HepG2 (cell line): ENCODE measurements around the gene SYPL2. TPM values are rescaled to one million over a fixed set of nuclear protein-coding genes. Genes with fewer than 3 reads are reported as not detected.

Source experiments
- ATAC-seq: fragments of 200-7000 bp; cut with Tn5 transposase; 3 replicates; pipeline ENCODE4 v1.9.1; 2020; ENCODE audit warnings: mild to moderate bottlenecking, moderate library complexity
- BruUV-seq: library from RNA; stranded (reverse); fragments of 400-500 nt; replicated peaks from 2 replicates; lab custom pipeline; 2021; lab: Mats Ljungman, UMichigan
- CTCF ChIA-PET: fragments of 300-600 bp; formaldehyde crosslinking; extraction: SDS; loops from one replicate; lab custom pipeline; 2021; ENCODE audit warnings: low total read pairs, inconsistent platforms, low intra/inter-chr PET ratio; lab: Yijun Ruan, JAX
- POLR2A ChIA-PET: fragments of 350-600 bp; sonication (Branson Sonifier 250); formaldehyde crosslinking; loops from one replicate; lab custom pipeline; 2020; ENCODE audit warnings: antibody characterized with exemption, inconsistent platforms; lab: Yijun Ruan, JAX
- DNase-seq: peaks from one replicate; pipeline ENCODE4 v3.0.0-alpha.2; 2015; ENCODE audit warnings: low spot score
- FAIRE-seq: peaks from 3 replicates; lab custom pipeline; 2011; peaks lifted over from hg19 to GRCh38; lab: Jason Lieb, UNC
- H2AFZ ChIP-seq: one replicate; pipeline ENCODE4 v1.6.1; 2011; ENCODE audit warnings: low read length, inconsistent platforms
- H3K27ac ChIP-seq: fragments of 300-600 bp; 3 replicates; pipeline ENCODE4 v1.8.0; 2011; ENCODE audit warnings: mixed run types, mild to moderate bottlenecking, mixed read lengths, low read length, inconsistent platforms; ENCODE audit not compliant: insufficient read depth; ENCODE audit errors: extremely low read length
- H3K27me3 ChIP-seq, 2 experiments: fragments of 200-600 bp in 1 of 2; 2 replicates in 1 of 2; 3 replicates in 1 of 2; pipeline versions ENCODE4 v1.6.0 to v1.8.0; 2011; ENCODE audit warnings: low read length in 2 of 2, mild to moderate bottlenecking in 2 of 2, moderate library complexity in 2 of 2, inconsistent platforms in 1 of 2; ENCODE audit not compliant: insufficient read depth in 2 of 2, control insufficient read depth in 1 of 2
- H3K36me3 ChIP-seq, 2 experiments: fragments of 200-600 bp in 1 of 2; replicated peaks in 1 of 2; 2 replicates in 1 of 2; 3 replicates in 1 of 2; pipeline versions ENCODE4 v1.5.1 to v1.8.0; 2011; ENCODE audit warnings: low read length in 2 of 2, inconsistent platforms in 1 of 2; ENCODE audit not compliant: insufficient read depth in 2 of 2, control insufficient read depth in 1 of 2
- H3K4me1 ChIP-seq: 2 replicates; pipeline ENCODE4 v1.5.1; 2012; ENCODE audit warnings: low read length, inconsistent platforms; ENCODE audit not compliant: insufficient read depth
- H3K4me2 ChIP-seq: 2 replicates; pipeline ENCODE4 v1.6.0; 2011; ENCODE audit warnings: low read depth, low read length, inconsistent platforms
- H3K4me3 ChIP-seq, 3 experiments: fragments of 200-600 bp in 1 of 3; sonication (generic), shearing (Covaris generic) in 1 of 3; replicated peaks in 1 of 3; 2 replicates each; pipeline ENCODE4 v1.5.1; 2011 to 2016; ENCODE audit warnings: low read length in 3 of 3, inconsistent platforms in 2 of 3, low read depth in 2 of 3, mild to moderate bottlenecking in 2 of 3, control low read depth in 1 of 3, mixed read lengths in 1 of 3; ENCODE audit not compliant: insufficient read depth in 1 of 3
- H3K79me2 ChIP-seq: one replicate; pipeline ENCODE4 v1.6.1; 2011; ENCODE audit warnings: low read length, inconsistent platforms; ENCODE audit not compliant: insufficient read depth
- H3K9ac ChIP-seq: 2 replicates; pipeline ENCODE4 v1.6.0; 2011; ENCODE audit warnings: mild to moderate bottlenecking, low read depth, low read length, inconsistent platforms; ENCODE audit not compliant: insufficient read depth
- H3K9me3 ChIP-seq: 2 replicates; pipeline ENCODE4 v1.5.1; 2012; ENCODE audit warnings: mild to moderate bottlenecking, low read length
- H4K20me1 ChIP-seq: 2 replicates; pipeline ENCODE4 v1.6.0; 2011; ENCODE audit warnings: inconsistent platforms, mild to moderate bottlenecking, low read length, moderate library complexity; ENCODE audit not compliant: insufficient read depth
- AKAP8 ChIP-seq: sonication (generic); formaldehyde crosslinking; IDR thresholded peaks from 2 replicates; pipeline ENCODE4 v1.5.1; 2020; ENCODE audit warnings: mild to moderate bottlenecking, missing genetic modification reagents
- DRAP1 ChIP-seq: IDR thresholded peaks from 2 replicates; pipeline ENCODE4 v1.6.1; 2016; ENCODE audit warnings: missing genetic modification reagents, missing compliant biosample characterization
- FLYWCH1 ChIP-seq: sonication (generic); formaldehyde crosslinking; IDR thresholded peaks from 2 replicates; pipeline ENCODE4 v1.8.1; 2023; ENCODE audit warnings: mild to moderate bottlenecking, missing genetic modification reagents
- KDM5A ChIP-seq: fragments of 200-600 bp; sonication (generic); IDR thresholded peaks from 2 replicates; pipeline ENCODE4 v1.7.0; 2018; ENCODE audit warnings: antibody characterized with exemption, mild to moderate bottlenecking, low read length, borderline replicate concordance
- KIAA2018 ChIP-seq: sonication (generic); formaldehyde crosslinking; IDR thresholded peaks from 2 replicates; pipeline ENCODE4 v1.5.0; 2020; ENCODE audit warnings: mild to moderate bottlenecking, missing genetic modification reagents, borderline replicate concordance
- KMT2A ChIP-seq: sonication (generic); formaldehyde crosslinking; IDR thresholded peaks from 2 replicates; pipeline ENCODE4 v1.4.0; 2020; ENCODE audit warnings: missing genetic modification reagents
- SRSF1 ChIP-seq: fragments of 200-400 bp; formaldehyde crosslinking; optimal IDR thresholded peaks from 2 replicates; pipeline ENCODE3; 2017; ENCODE audit warnings: mild to moderate bottlenecking, low read depth, low read length, moderate library complexity
- STAG1 ChIP-seq: sonication (generic); formaldehyde crosslinking; IDR thresholded peaks from 2 replicates; pipeline ENCODE4 v1.4.0; 2020; ENCODE audit warnings: missing genetic modification reagents
- ZNF276 ChIP-seq: sonication (generic); formaldehyde crosslinking; IDR thresholded peaks from 2 replicates; pipeline ENCODE4 v1.4.0; 2020; ENCODE audit warnings: mild to moderate bottlenecking, low read depth, missing genetic modification reagents
- ZNF484 ChIP-seq: sonication (generic); formaldehyde crosslinking; IDR thresholded peaks from 2 replicates; pipeline ENCODE4 v1.5.1; 2020; ENCODE audit warnings: mild to moderate bottlenecking, low read depth, missing genetic modification reagents, borderline replicate concordance
- ZNF567 ChIP-seq: sonication (generic); formaldehyde crosslinking; IDR thresholded peaks from 2 replicates; pipeline ENCODE4 v1.8.1; 2023; ENCODE audit warnings: mild to moderate bottlenecking, missing genetic modification reagents, borderline replicate concordance
- WGBS: methylation state at CpG from one replicate; pipeline ENCODE4 v1.1.6; 2017; ENCODE audit warnings: low lambda C conversion rate; 5-methylcytosine and 5-hydroxymethylcytosine counted together
- in situ Hi-C: cut with HindIII; loops from 2 replicates; pipeline ENCODE4 v1.10.0; 2017; ENCODE audit warnings: low pct_unique_long_range_greater_than_20kb; ENCODE audit not compliant: extremely low pct_ligation_motif_present
- intact Hi-C: fragments of 100-400 bp; cut with micrococcal nuclease; formaldehyde crosslinking; loops from one replicate; pipeline ENCODE4 v1.10.0; 2022; ENCODE audit not compliant: unreplicated experiment
- polyA plus RNA-seq, 8 experiments: library from polyadenylated mRNA; depleted of rRNA in 3 of 8; stranded (reverse) in 7 of 8; unstranded in 1 of 8; fragments of >200 nt; fragmentation: Illumina TruSeq in 4 of 8; extraction: Trizol in 4 of 8; gene quantifications; 2 replicates each; pipeline versions ENCODE4 v1.2.1 to v1.2.3, GENCODE V29; 2011 to 2016; ENCODE audit warnings: low read depth in 4 of 8, missing spikeins in 1 of 8, mixed read lengths in 1 of 8; ENCODE audit not compliant: insufficient read depth in 1 of 8
- total RNA-seq, 5 experiments: library from RNA; depleted of rRNA; stranded (reverse); fragments of >200 nt; fragmentation: Illumina TruSeq; extraction: Trizol; gene quantifications; 2 replicates each; pipeline ENCODE4 v1.2.3, GENCODE V29; 2016; ENCODE audit warnings: low read depth in 1 of 5

The SYPL2 gene
- total and polyA plus RNA-seq, 2 of the 13 experiments (the other 11 are each of a cell fraction or from before 2014, with no cell fraction given) = 0.17 to 0.24 TPM

- TF ChIP-seq ZNF567 (CRISPR knock-in tag) = no peak
Observed at GRCh38 chr1:109517337-109517736, 51.0 kb downstream of the SYPL2 start (continued).

GRCh38 chr1:109521002-109521951 lies 54.9 kb downstream of the SYPL2 start:
- FAIRE-seq (no peak), ATAC-seq (no peak), DNase-seq (no peak)
- ChIA-PET CTCF (no interaction called here), POLR2A (no interaction called here)
- Histone ChIP-seq H2AFZ (no peak overlapping the region), H3K27me3 (peaks cover 4 to 42% of the 10 kb centered on the region in 2 experiments; a peak in 3 of 5 replicates), H3K79me2 (no peaks in the 10 kb centered on the region), H3K9me3 (no peaks in the 10 kb centered on the region), H3K4me1 (peaks cover 12% of the 10 kb centered on the region), H3K9ac (no peak overlapping the region), H3K4me2 (no peak overlapping the region), H3K36me3 (no peaks in the 10 kb centered on the region), H4K20me1 (no peaks in the 10 kb centered on the region), H3K27ac (no peak overlapping the region), H3K4me3 (no peak overlapping the region)
- 23% methylated on average over 14 of the region's 14 CpGs for WGBS
- no TSS peak for BruUV-seq
- intact Hi-C loops (no loop called here), in situ Hi-C loops (no loop called here)
- TF ChIP-seq KMT2A (no peak), STAG1 (CRISPR knock-in tag) (no peak), KDM5A (no peak), FLYWCH1 (no peak), ZNF484 (CRISPR knock-in tag) (no peak), KIAA2018 (CRISPR knock-in tag) (no peak), SRSF1 (no peak), DRAP1 (CRISPR knock-in tag) (no peak), ZNF276 (CRISPR knock-in tag) (no peak), AKAP8 (no peak)
